GM23338 (cell line): ENCODE results near the gene BICD2. TPM values are rescaled to one million over a fixed set of nuclear protein-coding genes. Genes with fewer than 3 reads are reported as not detected.
A peak's percentile ranks its signal among the peaks of the same experiment; 100 is the strongest.

ENCODE experiments used
- ATAC-seq: fragments of 200-7000 bp; cut with Tn5 transposase; 3 replicates; pipeline ENCODE4 v1.9.1; 2020
- DNase-seq: peaks from one replicate; pipeline ENCODE4 v3.0.0-alpha.2; 2015; ENCODE audit warnings: low spot score
- H2AFZ ChIP-seq: fragments of 200-600 bp; sonication (generic); 2 replicates; pipeline ENCODE4 v1.8.0; 2016; ENCODE audit warnings: antibody characterized with exemption, mild to moderate bottlenecking, moderate library complexity
- H3F3A ChIP-seq: fragments of 200-600 bp; sonication (generic); replicated peaks from 2 replicates; pipeline ENCODE4 v1.8.0; 2017; ENCODE audit warnings: antibody characterized with exemption, mixed run types, low read depth
- H3K27ac ChIP-seq: fragments of 200-600 bp; sonication (generic); 2 replicates; pipeline ENCODE4 v1.6.1; 2016; ENCODE audit warnings: low read depth
- H3K27me3 ChIP-seq: fragments of 200-600 bp; sonication (generic); 2 replicates; pipeline ENCODE4 v1.8.0; 2016; ENCODE audit warnings: mild to moderate bottlenecking, mixed run types, moderate library complexity; ENCODE audit not compliant: insufficient read depth
- H3K36me3 ChIP-seq: fragments of 200-600 bp; sonication (generic); 2 replicates; pipeline ENCODE4 v1.8.0; 2016; ENCODE audit warnings: mild to moderate bottlenecking; ENCODE audit not compliant: insufficient read depth
- H3K4me1 ChIP-seq: fragments of 200-600 bp; sonication (generic); 2 replicates; pipeline ENCODE4 v1.8.0; 2016; ENCODE audit warnings: mild to moderate bottlenecking, moderate library complexity; ENCODE audit not compliant: insufficient read depth
- H3K4me2 ChIP-seq: fragments of 200-600 bp; sonication (generic); 2 replicates; pipeline ENCODE4 v1.7.1; 2017; ENCODE audit warnings: mixed run types
- H3K4me3 ChIP-seq: fragments of 200-600 bp; sonication (generic); 2 replicates; pipeline ENCODE4 v1.6.1; 2016; ENCODE audit warnings: mixed run types
- H3K79me2 ChIP-seq: fragments of 200-600 bp; sonication (generic); replicated peaks from 2 replicates; pipeline ENCODE4 v1.8.0; 2017; ENCODE audit warnings: mild to moderate bottlenecking; ENCODE audit not compliant: insufficient read depth
- H3K9me2 ChIP-seq: fragments of 200-600 bp; sonication (generic); 2 replicates; pipeline ENCODE4 v1.8.0; 2017; ENCODE audit not compliant: insufficient read depth
- H4K20me1 ChIP-seq: fragments of 200-600 bp; sonication (generic); replicated peaks from 2 replicates; pipeline ENCODE4 v1.8.0; 2017; ENCODE audit warnings: mild to moderate bottlenecking; ENCODE audit not compliant: insufficient read depth
- H3K27ac Mint-ChIP-seq: 2 replicates; pipeline ENCODE4 v1.8.0; 2020; ENCODE audit warnings: inconsistent platforms, mild to moderate bottlenecking, moderate library complexity, mixed read lengths
- H3K27me3 Mint-ChIP-seq: 3 replicates; pipeline ENCODE4 v1.8.0; 2022; ENCODE audit warnings: low read depth, mild to moderate bottlenecking, moderate library complexity, mixed read lengths, inconsistent platforms; ENCODE audit not compliant: insufficient read depth, poor library complexity
- H3K36me3 Mint-ChIP-seq: 3 replicates; pipeline ENCODE4 v1.8.0; 2021; ENCODE audit warnings: low read depth, mild to moderate bottlenecking, inconsistent platforms, moderate library complexity, mixed read lengths
- H3K4me1 Mint-ChIP-seq: 3 replicates; pipeline ENCODE4 v1.8.0; 2020; ENCODE audit warnings: mild to moderate bottlenecking, inconsistent platforms, mixed read lengths
- H3K4me3 Mint-ChIP-seq: 3 replicates; pipeline ENCODE4 v1.8.0; 2021; ENCODE audit warnings: moderate library complexity, mild to moderate bottlenecking, inconsistent platforms, mixed read lengths
- H3K9me3 Mint-ChIP-seq: 3 replicates; pipeline ENCODE4 v1.8.0; 2020; ENCODE audit warnings: moderate library complexity, mild to moderate bottlenecking, inconsistent platforms, mixed read lengths
- CREB1 ChIP-seq: fragments of 250-450 bp; sonication (Bioruptor Pico); IDR thresholded peaks from 2 replicates; pipeline ENCODE4 v1.5.0; 2020; ENCODE audit warnings: low read depth, mild to moderate bottlenecking, moderate library complexity
- EZH2 ChIP-seq: fragments of 200-600 bp; sonication (generic); IDR thresholded peaks from one replicate; pipeline ENCODE4 v1.8.0; 2017; ENCODE audit warnings: antibody characterized with exemption, mild to moderate bottlenecking, low read depth; ENCODE audit not compliant: unreplicated experiment
- EZH2phosphoT487 ChIP-seq: fragments of 200-600 bp; sonication (generic); IDR thresholded peaks from one replicate; pipeline ENCODE4 v1.8.1; 2018; ENCODE audit warnings: antibody characterized with exemption; ENCODE audit not compliant: unreplicated experiment
- STAT1 ChIP-seq: IDR thresholded peaks from one replicate; pipeline ENCODE4 v1.6.1; 2016; ENCODE audit warnings: antibody characterized with exemption; ENCODE audit not compliant: unreplicated experiment
- polyA plus RNA-seq: library from polyadenylated mRNA; unstranded; fragments of >200 nt; fragmentation: Nextera tagmentation; extraction: Ambion mirVana; gene quantifications from 2 replicates; pipeline ENCODE4 v1.2.1, GENCODE V29; 2016
- total RNA-seq: library from RNA; depleted of rRNA; stranded (reverse); fragments of >200 nt; shearing (Covaris generic); gene quantifications from 2 replicates; pipeline ENCODE4 v1.2.3, GENCODE V29; 2014
- TF ChIP-seq, protein P1 (sequence below): IDR thresholded peaks from one replicate; pipeline ENCODE4 v1.6.1; 2018; ENCODE audit warnings: antibody characterized with exemption; ENCODE audit not compliant: unreplicated experiment
- TF ChIP-seq, protein P2 (sequence below): IDR thresholded peaks from 2 replicates; pipeline ENCODE4 v1.6.1; 2016; ENCODE audit warnings: antibody characterized with exemption
- TF ChIP-seq, protein P3 (sequence below): fragments of 250-450 bp; sonication (Bioruptor Pico); IDR thresholded peaks from 2 replicates; pipeline ENCODE4 v1.5.0; 2020; ENCODE audit warnings: mild to moderate bottlenecking, moderate library complexity

Gene BICD2
- total and polyA plus RNA-seq, 2 experiments from 2014 or later: 8.7 to 34.3 TPM

DNA sequence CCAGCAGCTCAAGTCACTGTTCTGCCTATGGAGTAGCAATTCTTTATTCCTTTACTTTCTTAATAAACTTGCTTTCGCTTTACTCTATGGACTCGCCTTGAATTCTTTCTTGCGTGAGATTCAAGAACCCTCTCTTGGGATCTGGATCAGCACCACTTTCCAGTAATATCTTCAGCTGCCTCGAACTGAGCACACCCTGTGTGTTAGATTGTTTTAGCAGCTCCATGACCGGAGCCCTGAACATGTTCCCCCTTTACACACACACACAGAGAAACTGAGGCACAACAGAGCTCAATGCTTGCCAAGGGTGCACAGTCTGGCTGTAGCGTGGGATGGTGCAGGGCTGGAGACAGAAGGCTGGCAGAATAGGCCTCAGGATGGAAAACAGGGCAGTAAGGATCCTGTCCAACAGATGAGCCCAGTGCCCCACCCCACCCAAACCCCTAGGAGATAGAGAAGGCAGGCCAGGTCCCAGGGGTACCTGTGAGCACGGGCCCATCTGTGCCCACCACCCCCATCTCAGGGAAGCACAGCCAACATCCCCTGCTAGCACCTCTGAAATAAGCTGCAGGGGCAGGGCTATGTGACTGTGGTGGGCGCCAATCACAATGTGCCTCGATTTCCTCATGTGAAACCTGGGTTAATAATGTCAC lies 27.9 kb downstream of the BICD2 start (continued):
- TF ChIP-seq CREB1 (no peak), EZH2phosphoT487 (no peak)
- TF ChIP-seq, protein P1, sequence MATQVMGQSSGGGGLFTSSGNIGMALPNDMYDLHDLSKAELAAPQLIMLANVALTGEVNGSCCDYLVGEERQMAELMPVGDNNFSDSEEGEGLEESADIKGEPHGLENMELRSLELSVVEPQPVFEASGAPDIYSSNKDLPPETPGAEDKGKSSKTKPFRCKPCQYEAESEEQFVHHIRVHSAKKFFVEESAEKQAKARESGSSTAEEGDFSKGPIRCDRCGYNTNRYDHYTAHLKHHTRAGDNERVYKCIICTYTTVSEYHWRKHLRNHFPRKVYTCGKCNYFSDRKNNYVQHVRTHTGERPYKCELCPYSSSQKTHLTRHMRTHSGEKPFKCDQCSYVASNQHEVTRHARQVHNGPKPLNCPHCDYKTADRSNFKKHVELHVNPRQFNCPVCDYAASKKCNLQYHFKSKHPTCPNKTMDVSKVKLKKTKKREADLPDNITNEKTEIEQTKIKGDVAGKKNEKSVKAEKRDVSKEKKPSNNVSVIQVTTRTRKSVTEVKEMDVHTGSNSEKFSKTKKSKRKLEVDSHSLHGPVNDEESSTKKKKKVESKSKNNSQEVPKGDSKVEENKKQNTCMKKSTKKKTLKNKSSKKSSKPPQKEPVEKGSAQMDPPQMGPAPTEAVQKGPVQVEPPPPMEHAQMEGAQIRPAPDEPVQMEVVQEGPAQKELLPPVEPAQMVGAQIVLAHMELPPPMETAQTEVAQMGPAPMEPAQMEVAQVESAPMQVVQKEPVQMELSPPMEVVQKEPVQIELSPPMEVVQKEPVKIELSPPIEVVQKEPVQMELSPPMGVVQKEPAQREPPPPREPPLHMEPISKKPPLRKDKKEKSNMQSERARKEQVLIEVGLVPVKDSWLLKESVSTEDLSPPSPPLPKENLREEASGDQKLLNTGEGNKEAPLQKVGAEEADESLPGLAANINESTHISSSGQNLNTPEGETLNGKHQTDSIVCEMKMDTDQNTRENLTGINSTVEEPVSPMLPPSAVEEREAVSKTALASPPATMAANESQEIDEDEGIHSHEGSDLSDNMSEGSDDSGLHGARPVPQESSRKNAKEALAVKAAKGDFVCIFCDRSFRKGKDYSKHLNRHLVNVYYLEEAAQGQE: no peak

DNA sequence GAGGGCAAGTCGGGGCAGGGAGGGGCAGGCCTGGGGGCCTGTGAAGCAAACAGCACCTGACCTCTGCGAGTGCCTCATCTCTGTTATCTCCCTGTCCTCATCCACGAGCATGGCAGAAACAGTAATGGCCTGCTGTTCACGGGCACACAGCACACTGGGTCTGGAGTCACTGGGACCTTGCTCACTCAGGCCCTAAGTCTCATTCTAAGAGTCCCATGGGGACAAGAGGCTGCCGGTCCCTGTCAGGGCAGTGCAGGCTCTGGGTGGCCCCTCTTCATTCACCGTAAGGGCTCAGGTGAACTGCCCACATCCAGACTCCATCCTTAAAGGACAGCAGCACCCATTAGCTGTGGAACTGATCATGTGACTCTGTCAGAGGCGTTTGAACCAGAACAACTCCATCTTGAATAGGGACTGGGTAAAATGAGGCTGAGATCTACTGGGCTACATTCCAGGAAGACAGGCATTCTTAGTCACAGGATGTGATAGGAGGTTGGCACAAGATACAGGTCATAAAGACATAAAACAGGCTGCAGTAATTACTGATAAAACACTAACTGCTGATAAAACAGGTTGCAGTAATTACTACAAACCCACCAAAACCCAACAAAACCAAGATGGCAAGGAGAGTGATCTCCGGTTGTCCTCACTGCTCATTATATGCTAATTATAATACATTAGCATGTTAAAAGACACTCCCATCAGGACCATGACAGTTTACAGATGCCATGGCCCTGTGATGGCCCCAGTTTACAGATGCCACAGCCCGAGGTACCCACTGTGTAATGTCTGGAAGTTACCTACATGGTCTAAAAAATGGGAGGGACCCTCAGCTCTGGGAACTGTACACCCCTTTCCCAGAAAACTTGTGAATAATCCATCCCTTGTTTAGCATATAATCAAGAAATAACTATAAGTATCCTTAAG lies 28.7 kb downstream of the BICD2 start:
- Mint-ChIP-seq H3K4me1 (peaks cover 40% of the 10 kb centered on the region), H3K27ac (peak overlapping the region; percentile 54; the same call in 1 of the 2 replicates)
- TF ChIP-seq EZH2 (no peak), EZH2phosphoT487 (no peak), CREB1 (no peak), STAT1 (no peak)
- TF ChIP-seq, protein P2, sequence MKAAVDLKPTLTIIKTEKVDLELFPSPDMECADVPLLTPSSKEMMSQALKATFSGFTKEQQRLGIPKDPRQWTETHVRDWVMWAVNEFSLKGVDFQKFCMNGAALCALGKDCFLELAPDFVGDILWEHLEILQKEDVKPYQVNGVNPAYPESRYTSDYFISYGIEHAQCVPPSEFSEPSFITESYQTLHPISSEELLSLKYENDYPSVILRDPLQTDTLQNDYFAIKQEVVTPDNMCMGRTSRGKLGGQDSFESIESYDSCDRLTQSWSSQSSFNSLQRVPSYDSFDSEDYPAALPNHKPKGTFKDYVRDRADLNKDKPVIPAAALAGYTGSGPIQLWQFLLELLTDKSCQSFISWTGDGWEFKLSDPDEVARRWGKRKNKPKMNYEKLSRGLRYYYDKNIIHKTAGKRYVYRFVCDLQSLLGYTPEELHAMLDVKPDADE: no peak
- TF ChIP-seq, protein P1: no peak
- TF ChIP-seq, protein P3, sequence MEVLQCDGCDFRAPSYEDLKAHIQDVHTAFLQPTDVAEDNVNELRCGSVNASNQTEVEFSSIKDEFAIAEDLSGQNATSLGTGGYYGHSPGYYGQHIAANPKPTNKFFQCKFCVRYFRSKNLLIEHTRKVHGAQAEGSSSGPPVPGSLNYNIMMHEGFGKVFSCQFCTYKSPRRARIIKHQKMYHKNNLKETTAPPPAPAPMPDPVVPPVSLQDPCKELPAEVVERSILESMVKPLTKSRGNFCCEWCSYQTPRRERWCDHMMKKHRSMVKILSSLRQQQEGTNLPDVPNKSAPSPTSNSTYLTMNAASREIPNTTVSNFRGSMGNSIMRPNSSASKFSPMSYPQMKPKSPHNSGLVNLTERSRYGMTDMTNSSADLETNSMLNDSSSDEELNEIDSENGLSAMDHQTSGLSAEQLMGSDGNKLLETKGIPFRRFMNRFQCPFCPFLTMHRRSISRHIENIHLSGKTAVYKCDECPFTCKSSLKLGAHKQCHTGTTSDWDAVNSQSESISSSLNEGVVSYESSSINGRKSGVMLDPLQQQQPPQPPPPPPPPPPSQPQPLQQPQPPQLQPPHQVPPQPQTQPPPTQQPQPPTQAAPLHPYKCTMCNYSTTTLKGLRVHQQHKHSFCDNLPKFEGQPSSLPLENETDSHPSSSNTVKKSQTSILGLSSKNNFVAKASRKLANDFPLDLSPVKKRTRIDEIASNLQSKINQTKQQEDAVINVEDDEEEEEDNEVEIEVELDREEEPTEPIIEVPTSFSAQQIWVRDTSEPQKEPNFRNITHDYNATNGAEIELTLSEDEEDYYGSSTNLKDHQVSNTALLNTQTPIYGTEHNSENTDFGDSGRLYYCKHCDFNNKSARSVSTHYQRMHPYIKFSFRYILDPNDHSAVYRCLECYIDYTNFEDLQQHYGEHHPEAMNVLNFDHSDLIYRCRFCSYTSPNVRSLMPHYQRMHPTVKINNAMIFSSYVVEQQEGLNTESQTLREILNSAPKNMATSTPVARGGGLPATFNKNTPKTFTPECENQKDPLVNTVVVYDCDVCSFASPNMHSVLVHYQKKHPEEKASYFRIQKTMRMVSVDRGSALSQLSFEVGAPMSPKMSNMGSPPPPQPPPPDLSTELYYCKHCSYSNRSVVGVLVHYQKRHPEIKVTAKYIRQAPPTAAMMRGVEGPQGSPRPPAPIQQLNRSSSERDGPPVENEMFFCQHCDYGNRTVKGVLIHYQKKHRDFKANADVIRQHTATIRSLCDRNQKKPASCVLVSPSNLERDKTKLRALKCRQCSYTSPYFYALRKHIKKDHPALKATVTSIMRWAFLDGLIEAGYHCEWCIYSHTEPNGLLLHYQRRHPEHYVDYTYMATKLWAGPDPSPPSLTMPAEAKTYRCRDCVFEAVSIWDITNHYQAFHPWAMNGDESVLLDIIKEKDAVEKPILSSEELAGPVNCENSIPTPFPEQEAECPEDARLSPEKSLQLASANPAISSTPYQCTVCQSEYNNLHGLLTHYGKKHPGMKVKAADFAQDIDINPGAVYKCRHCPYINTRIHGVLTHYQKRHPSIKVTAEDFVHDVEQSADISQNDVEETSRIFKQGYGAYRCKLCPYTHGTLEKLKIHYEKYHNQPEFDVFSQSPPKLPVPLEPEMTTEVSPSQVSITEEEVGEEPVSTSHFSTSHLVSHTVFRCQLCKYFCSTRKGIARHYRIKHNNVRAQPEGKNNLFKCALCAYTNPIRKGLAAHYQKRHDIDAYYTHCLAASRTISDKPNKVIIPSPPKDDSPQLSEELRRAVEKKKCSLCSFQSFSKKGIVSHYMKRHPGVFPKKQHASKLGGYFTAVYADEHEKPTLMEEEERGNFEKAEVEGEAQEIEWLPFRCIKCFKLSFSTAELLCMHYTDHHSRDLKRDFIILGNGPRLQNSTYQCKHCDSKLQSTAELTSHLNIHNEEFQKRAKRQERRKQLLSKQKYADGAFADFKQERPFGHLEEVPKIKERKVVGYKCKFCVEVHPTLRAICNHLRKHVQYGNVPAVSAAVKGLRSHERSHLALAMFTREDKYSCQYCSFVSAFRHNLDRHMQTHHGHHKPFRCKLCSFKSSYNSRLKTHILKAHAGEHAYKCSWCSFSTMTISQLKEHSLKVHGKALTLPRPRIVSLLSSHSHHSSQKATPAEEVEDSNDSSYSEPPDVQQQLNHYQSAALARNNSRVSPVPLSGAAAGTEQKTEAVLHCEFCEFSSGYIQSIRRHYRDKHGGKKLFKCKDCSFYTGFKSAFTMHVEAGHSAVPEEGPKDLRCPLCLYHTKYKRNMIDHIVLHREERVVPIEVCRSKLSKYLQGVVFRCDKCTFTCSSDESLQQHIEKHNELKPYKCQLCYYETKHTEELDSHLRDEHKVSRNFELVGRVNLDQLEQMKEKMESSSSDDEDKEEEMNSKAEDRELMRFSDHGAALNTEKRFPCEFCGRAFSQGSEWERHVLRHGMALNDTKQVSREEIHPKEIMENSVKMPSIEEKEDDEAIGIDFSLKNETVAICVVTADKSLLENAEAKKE (CRISPR knock-in tag): no peak

More for the DNA sequence above, 28.7 kb downstream of the BICD2 start:
- Histone ChIP-seq H3K4me3 (no peak overlapping the region), H3K9me2 (no peaks in the 10 kb centered on the region), H3K27me3 (no peaks in the 10 kb centered on the region), H3K4me2 (no peak overlapping the region), H4K20me1 (peaks cover 43% of the 10 kb centered on the region), H3K36me3 (no peaks in the 10 kb centered on the region), H3K27ac (no peak overlapping the region), H3K4me1 (peaks cover 6% of the 10 kb centered on the region; the same call in 1 of the 2 replicates), H3F3A (no peaks in the 10 kb centered on the region), H3K79me2 (peaks cover 82% of the 10 kb centered on the region), H2AFZ (no peak overlapping the region)
- Mint-ChIP-seq H3K36me3 (peaks cover 5% of the 10 kb centered on the region; the same call in 1 of the 3 replicates), H3K9me3 (no peaks in the 10 kb centered on the region), H3K4me3 (no peak overlapping the region), H3K27me3 (peaks cover 3% of the 10 kb centered on the region)
- DNase-seq: no peak
- no peak for ATAC-seq
